Measurements from ENCODE around the gene TMEM151B.

GRCh38 chr6:44254191-44255104 lies 15.8 kb upstream of the TMEM151B start:
- no peak for TF ChIP-seq CTCF (conservative IDR thresholded peaks at IDR 0.05; ENCODE audit: low read length)
- TF ChIP-seq EZH2phosphoT487 (IDR thresholded peaks at IDR 0.05; ENCODE audit: borderline replicate concordance): no peak

Data from Loucy (cell line).